Measurements from ENCODE around the gene SLC24A5. TPM values are rescaled to one million over a fixed set of nuclear protein-coding genes. Genes with fewer than 3 reads are reported as not detected.

The SLC24A5 gene
- total and polyA plus RNA-seq, 2 of the 4 experiments (the other 2 are of a cell fraction) = not detected

- BruUV-seq (replicated peaks) = no TSS peak
- Histone ChIP-seq H3K23ac (ENCODE audit: low read depth, low read length) (no peak overlapping the region), H3K4ac (ENCODE audit: low read depth, low read length) (no peak overlapping the region), H4K91ac (ENCODE audit: insufficient read depth, low read depth, low read length) (no peak overlapping the region), H3K4me1 (ENCODE audit: control insufficient read depth, insufficient read depth, low read length) (no peaks in the 10 kb centered on the region), H3K9me1 (ENCODE audit: insufficient read depth, low read length) (no peaks in the 10 kb centered on the region), H3K36me3 (ENCODE audit: control insufficient read depth, insufficient read depth, low read length) (no peaks in the 10 kb centered on the region), H3K9me3 (ENCODE audit: control insufficient read depth, insufficient read depth, low read length) (no peaks in the 10 kb centered on the region), H4K8ac (ENCODE audit: low read depth in 2 of 2, low read length in 2 of 2) (no peak overlapping the region), H3K14ac (replicated peaks; ENCODE audit: low read depth, low read length) (no peak overlapping the region), H4K20me1 (ENCODE audit: insufficient read depth, low read length) (no peaks in the 10 kb centered on the region), H2BK15ac (ENCODE audit: low read depth, low read length) (no peak overlapping the region), H2BK5ac (ENCODE audit: low read depth, low read length, poor library complexity, severe bottlenecking) (no peak overlapping the region), H2AK5ac (ENCODE audit: low read depth, low read length) (no peak overlapping the region), H2BK120ac (ENCODE audit: low read depth, low read length) (no peak overlapping the region), H2AFZ (replicated peaks; ENCODE audit: low read length, poor library complexity) (no peak overlapping the region), H3K56ac (ENCODE audit: extremely low read depth, insufficient read depth, low read length) (no peak overlapping the region), H2AK9ac (replicated peaks; ENCODE audit: low read depth, low read length, poor library complexity) (no peak overlapping the region), H3K79me1 (ENCODE audit: low read depth in 1 of 2, low read length in 2 of 2) (no peaks in the 10 kb centered on the region), H3K4me3 (ENCODE audit: insufficient read depth, low read depth, low read length) (no peak overlapping the region), H3K4me2 (ENCODE audit: low read depth, low read length) (no peak overlapping the region), H3K18ac (ENCODE audit: low read depth, low read length) (no peak overlapping the region), H2BK20ac (ENCODE audit: low read depth, low read length) (no peak overlapping the region), H3K27me3 (ENCODE audit: control insufficient read depth, insufficient read depth, low read length) (peaks cover 18% of the 10 kb centered on the region), H4K5ac (ENCODE audit: low read depth, low read length) (no peak overlapping the region), H3K9ac (ENCODE audit: low read depth, low read length) (no peak overlapping the region), H3K27ac (ENCODE audit: insufficient read depth, low read length) (no peak overlapping the region)
- 33% methylated on average over 1 of the region's 6 CpGs; no CpG with 5 or more reads in 1 of the 2 experiments for WGBS, 2 experiments (ENCODE audit: extremely low coverage in 2 of 2, insufficient read length in 1 of 2)
- no peak for TF ChIP-seq BHLHE40 (IDR thresholded peaks at IDR 0.05; ENCODE audit: low read depth, low read length)
- TF ChIP-seq CEBPB (IDR thresholded peaks at IDR 0.05; ENCODE audit: low read depth, low read length) = no peak
- no peak for TF ChIP-seq MXI1 (IDR thresholded peaks at IDR 0.05; ENCODE audit: borderline replicate concordance, low read depth, low read length)
- no peak for TF ChIP-seq NFE2L2 (IDR thresholded peaks at IDR 0.05; ENCODE audit: low read depth, low read length)
- no peak for TF ChIP-seq CTCF (conservative IDR thresholded peaks at IDR 0.05; ENCODE audit: low read depth, low read length)
- no peak for TF ChIP-seq MAFK (IDR thresholded peaks at IDR 0.05; ENCODE audit: low read depth, low read length)
- TF ChIP-seq RCOR1 (IDR thresholded peaks at IDR 0.05; ENCODE audit: insufficient replicate concordance, low read length) = no peak
- no peak for TF ChIP-seq RAD21 (IDR thresholded peaks at IDR 0.05; ENCODE audit: low read length)
- DNase-seq (no peak), ATAC-seq (ENCODE audit: low read depth) (no peak)
- intact Hi-C loops (cut with micrococcal nuclease) (no loop called here), dilution Hi-C loops (cut with HindIII; ENCODE audit: low sequenced_read_pairs, unreplicated experiment) (no loop called here), in situ Hi-C loops (cut with MboI; ENCODE audit: low sequenced_read_pairs) (no loop called here)
- CTCF ChIA-PET = no interaction called here
- POLR2A ChIA-PET (ENCODE audit: unreplicated experiment) = no interaction called here
These were observed 47.8 kb upstream of the SLC24A5 start for GRCh38 chr15:48072941-48073340.
